NCI-H1417 treated with DMSO at 0.1 percent for 48 hours (cell line): ENCODE measurements around the gene ZNF488.

Experiments used
- DNase-seq: peaks from one replicate; lab custom pipeline; 2025; lab: John Stamatoyannopoulos, UW

Gene ZNF488

DNA sequence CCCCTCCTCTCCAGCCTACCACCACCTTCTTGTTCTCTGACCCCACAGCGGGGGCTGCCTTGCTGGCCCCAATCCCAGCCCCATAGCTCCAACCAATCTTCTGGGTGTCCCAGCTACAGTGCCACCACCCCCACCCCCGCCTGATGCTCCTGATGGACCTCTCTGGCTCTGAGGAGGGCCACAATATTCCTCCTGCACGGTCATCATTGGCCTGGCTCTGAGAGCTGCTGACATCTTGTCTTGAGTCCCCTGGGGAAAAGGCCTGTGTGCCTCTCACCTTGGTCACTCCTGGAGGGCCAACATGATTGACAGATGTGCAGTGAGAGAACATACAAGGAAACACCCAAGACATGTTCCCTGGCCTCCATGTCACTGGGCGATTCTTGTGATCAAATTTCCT, 54.2 kb downstream of the ZNF488 start:
- no peak for DNase-seq

DNA sequence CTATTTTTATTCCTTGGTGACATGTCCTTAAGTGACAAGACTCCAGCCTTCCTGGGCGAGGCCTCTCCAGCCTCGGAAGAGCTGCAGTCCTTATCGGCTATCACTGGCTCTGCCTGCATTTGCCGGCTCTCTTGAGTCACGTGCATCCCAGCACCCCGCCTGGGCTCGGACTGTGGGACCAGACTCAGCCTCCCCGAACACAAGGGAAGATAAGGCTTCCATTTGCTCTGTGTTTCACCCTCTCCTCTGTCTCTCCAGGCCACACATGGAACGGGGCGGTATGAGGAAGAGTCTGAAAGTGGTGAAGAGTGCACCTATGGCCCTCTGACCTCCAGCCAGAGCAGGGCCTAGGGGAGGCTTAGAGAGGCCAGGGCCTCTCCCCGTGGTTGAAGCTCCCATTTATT, 57.2 kb downstream of the ZNF488 start:
- DNase-seq: no peak

DNA sequence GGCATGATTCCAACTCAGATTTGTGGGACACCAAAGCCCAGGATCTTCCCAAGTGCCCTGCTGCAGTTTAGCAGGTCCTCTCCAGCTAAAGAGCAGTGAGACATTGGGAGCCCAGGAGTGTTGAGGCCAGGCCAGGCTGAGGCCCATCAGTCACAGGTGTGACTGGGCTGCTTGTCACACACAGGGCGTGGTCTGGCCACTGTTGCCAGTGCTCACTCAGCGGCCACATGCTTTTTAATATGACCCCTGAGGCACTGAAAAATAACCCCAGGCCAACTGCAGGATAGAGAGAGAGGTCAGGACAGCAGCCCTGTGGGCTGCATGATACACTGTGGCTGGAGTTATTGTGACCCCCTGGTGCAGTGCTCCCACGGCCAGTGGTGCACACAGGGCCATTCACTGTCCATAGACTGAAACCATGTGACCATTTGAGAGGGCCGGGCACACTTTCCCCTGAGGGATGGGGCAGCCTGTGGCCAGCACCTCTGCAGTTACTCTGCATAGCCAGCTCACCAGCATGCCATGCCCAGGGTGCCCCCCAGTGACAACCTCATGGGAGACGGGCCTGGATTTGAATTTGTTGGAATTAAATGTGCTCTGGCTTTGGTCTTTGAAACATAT, 57.7 kb downstream of the ZNF488 start:
- no peak for DNase-seq

DNA sequence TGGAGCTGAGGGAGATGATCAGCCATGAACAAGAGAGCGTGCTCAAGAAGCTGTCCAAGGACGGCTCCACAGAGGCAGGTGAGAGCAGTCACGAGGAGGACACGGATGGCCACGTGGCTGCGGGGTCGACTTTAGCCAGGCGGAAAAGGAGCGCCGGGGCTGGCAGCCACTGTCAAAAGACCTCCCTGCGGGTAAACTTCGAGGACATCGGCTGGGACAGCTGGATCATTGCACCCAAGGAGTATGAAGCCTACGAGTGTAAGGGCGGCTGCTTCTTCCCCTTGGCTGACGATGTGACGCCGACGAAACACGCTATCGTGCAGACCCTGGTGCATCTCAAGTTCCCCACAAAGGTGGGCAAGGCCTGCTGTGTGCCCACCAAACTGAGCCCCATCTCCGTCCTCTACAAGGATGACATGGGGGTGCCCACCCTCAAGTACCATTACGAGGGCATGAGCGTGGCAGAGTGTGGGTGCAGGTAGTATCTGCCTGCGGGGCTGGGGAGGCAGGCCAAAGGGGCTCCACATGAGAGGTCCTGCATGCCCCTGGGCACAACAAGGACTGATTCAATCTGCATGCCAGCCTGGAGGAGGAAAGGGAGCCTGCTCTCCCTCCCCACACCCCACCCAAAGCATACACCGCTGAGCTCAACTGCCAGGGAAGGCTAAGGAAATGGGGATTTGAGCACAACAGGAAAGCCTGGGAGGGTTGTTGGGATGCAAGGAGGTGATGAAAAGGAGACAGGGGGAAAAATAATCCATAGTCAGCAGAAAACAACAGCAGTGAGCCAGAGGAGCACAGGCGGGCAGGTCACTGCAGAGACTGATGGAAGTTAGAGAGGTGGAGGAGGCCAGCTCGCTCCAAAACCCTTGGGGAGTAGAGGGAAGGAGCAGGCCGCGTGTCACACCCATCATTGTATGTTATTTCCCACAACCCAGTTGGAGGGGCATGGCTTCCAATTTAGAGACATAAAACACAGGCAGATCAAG, 58.5 kb downstream of the ZNF488 start:
- no peak for DNase-seq

DNA sequence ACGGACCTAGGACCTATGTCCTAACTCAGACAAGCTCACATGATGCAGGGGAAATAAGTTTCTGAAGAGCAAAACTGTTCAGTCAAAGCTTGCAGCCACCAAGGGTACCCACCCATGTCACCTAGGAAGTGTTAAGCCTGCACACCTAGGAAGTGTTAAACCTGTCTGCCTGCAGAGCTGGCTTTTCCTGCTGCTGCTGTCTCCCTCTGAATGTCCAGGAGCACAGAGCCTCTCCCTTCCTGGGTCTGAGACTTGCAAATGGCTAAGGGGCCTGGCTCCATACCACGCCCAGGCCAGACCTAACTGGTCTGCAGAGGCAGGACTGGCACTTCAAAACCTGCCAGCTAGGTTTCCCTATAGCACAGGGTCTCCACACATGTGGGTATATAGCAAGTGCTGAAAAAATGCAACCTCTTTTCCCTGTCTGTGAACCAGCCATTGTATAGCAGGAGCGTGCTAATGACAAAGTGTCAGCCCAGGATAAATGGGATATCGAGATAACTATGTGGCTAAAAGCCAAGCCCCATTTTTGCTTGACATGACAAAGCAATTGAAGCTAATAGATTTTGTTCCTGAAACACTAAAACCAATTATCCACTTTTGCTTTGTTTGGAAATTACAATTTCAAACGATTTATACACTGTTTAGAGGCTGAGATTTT, 60.3 kb downstream of the ZNF488 start:
- no peak for DNase-seq

GRCh38 chr10:47323087-47323486, 61.0 kb downstream of the ZNF488 start:
- DNase-seq: no peak

DNA sequence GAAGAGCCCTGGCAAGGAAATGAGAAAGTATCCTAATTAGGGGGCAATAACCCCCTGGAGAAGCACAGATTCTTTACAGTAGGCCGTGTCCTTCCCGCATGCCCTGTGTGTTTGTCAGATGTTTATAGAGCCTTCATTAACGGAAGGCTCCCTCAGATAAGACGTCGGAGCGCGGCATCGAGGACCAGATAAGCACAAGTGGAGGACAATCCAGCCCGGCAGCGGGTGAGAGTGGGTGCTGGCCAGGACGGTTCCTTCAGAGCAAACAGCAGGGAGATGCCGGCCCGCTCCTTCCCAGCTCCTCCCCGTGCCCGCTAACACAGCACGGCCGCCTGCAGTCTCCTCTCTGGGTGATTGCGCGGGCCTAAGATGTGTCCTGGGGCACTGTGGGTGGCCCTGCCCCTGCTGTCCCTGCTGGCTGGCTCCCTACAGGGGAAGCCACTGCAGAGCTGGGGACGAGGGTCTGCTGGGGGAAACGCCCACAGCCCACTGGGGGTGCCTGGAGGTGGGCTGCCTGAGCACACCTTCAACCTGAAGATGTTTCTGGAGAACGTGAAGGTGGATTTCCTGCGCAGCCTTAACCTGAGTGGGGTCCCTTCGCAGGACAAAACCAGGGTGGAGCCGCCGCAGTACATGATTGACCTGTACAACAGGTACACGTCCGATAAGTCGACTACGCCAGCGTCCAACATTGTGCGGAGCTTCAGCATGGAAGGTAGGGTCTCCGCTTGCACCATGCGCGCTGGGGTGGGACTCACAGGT, 61.6 kb downstream of the ZNF488 start, which contains the start of gene GDF2:
TSS of gene GDF2 (plus strand) at position 155 of the 762 bp plus-strand sequence. CDS start at position 370, 215 bp downstream.
- no peak for DNase-seq

GRCh38 chr10:47321521-47322195, 62.4 kb downstream of the ZNF488 start:
- no peak for DNase-seq

- no peak for DNase-seq
Measured at GRCh38 chr10:47320812-47321211, 63.3 kb downstream of the ZNF488 start.

GRCh38 chr10:47319784-47320183, 64.3 kb downstream of the ZNF488 start:
- DNase-seq: no peak

DNA sequence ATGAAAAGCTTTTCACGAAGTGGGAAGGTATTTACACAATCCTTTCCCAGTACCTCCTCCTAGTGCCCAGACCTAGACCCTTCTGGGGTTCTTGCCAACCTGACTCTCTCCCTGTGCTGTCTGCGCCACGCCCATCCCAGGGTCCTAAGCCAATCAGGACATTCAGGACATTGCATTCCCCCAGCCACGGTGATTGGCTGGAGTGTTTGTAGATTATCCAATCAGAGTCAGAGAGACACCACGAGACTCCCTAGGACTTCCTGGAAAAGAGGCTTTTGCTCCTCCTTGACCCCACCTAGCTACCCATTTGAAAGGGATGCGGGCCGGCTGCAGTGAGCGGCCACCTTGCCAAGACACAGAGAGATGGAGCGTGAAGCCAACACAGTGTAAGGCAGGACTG, 65.4 kb downstream of the ZNF488 start:
- DNase-seq: no peak

- no peak for DNase-seq
Measured at GRCh38 chr10:47317251-47317650, 66.8 kb downstream of the ZNF488 start.

DNA sequence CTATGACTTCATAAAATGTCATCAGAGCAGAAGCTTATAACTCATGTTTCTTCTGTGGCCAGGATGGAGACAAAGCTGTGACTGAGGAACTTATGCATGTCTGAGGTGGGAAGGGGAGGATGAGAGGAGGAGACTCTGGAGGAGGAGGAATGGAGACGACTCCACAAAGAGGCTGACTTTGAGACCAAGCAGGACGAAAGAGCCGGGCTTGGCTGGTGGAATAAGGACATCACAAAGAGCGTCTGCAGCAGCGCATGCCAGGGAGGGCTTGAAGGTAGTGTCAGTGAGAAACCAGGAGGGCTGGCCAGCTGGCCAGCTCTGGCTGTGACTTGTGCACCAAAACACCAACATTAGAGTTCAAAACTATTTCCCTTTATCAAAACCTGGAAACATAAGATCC, 68.0 kb downstream of the ZNF488 start:
- DNase-seq: no peak
